GM12878 (cell line): ENCODE measurements around the gene PATL2. TPM values are rescaled to one million over a fixed set of nuclear protein-coding genes. Genes with fewer than 3 reads are reported as not detected.

Experiments used
- ASH2L ChIP-seq: fragments of 300-600, 200-600 bp; sonication (generic); IDR thresholded peaks from 2 replicates; pipeline ENCODE4 v1.6.1; 2017; ENCODE audit warnings: low read depth, mild to moderate bottlenecking, borderline replicate concordance
- CBFB ChIP-seq: IDR thresholded peaks from 2 replicates; pipeline ENCODE4 v1.6.1; 2016; ENCODE audit warnings: antibody characterized with exemption, low read depth
- CBX5 ChIP-seq: sonication (generic); IDR thresholded peaks from 2 replicates; pipeline ENCODE4 v1.6.1; 2016; ENCODE audit warnings: low read depth, moderate library complexity, mild to moderate bottlenecking, inconsistent platforms
- CEBPB ChIP-seq, 2 experiments: fragments of 150-350 bp in 1 of 2; IDR thresholded peaks; 2 replicates each; pipeline ENCODE4 v1.6.1; 2012 to 2014; ENCODE audit warnings: low read depth in 2 of 2, low read length in 2 of 2, borderline replicate concordance in 1 of 2, inconsistent platforms in 1 of 2
- EGR1 ChIP-seq, 2 experiments: IDR thresholded peaks; 1 replicate in 1 of 2; 2 replicates in 1 of 2; pipeline ENCODE4 v1.6.1; 2011 to 2012; ENCODE audit warnings: low read depth in 2 of 2, low read length in 2 of 2, borderline replicate concordance in 1 of 2, mild to moderate bottlenecking in 1 of 2, moderate library complexity in 1 of 2
- FOXK2 ChIP-seq: fragments of 450-650 bp; IDR thresholded peaks from 2 replicates; pipeline ENCODE4 v1.6.1; 2017; ENCODE audit warnings: mild to moderate bottlenecking, moderate library complexity
- HCFC1 ChIP-seq: fragments of 150-350 bp; IDR thresholded peaks from 2 replicates; pipeline ENCODE4 v1.6.1; 2014; ENCODE audit warnings: low read length
- HDAC2 ChIP-seq: fragments of 200-600 bp; sonication (generic); IDR thresholded peaks from 2 replicates; pipeline ENCODE4 v1.6.1; 2017
- IKZF1 ChIP-seq: fragments of 450-650 bp; conservative IDR thresholded peaks from 2 replicates; pipeline ENCODE4 v1.6.1; 2017; ENCODE audit warnings: antibody characterized with exemption, mild to moderate bottlenecking
- IRF3 ChIP-seq: fragments of 450-650 bp; IDR thresholded peaks from 2 replicates; pipeline ENCODE4 v1.6.1; 2014; ENCODE audit warnings: mild to moderate bottlenecking
- MTA3 ChIP-seq: IDR thresholded peaks from 2 replicates; pipeline ENCODE4 v1.6.1; 2012; ENCODE audit warnings: low read length, inconsistent platforms, borderline replicate concordance
- NFYA ChIP-seq: IDR thresholded peaks from 2 replicates; pipeline ENCODE4 v1.6.1; 2011; ENCODE audit warnings: low read depth, mild to moderate bottlenecking, low read length, improper control_type of control experiment, borderline replicate concordance
- NRF1 ChIP-seq: conservative IDR thresholded peaks from 2 replicates; pipeline ENCODE4 v1.6.1; 2011; ENCODE audit warnings: mild to moderate bottlenecking, low read depth, low read length, improper control_type of control experiment
- PAX8 ChIP-seq: fragments of 450-650 bp; IDR thresholded peaks from 2 replicates; pipeline ENCODE4 v1.6.1; 2017; ENCODE audit warnings: mild to moderate bottlenecking, moderate library complexity
- RAD51 ChIP-seq: fragments of 450-650 bp; IDR thresholded peaks from 2 replicates; pipeline ENCODE4 v1.6.1; 2016; ENCODE audit warnings: moderate library complexity, mild to moderate bottlenecking, inconsistent platforms
- RELA ChIP-seq: fragments of 450-650 bp; IDR thresholded peaks from 2 replicates; pipeline ENCODE4 v1.8.0; 2014; ENCODE audit warnings: borderline replicate concordance; ENCODE audit not compliant: partially characterized antibody
- WRNIP1 ChIP-seq: IDR thresholded peaks from 2 replicates; pipeline ENCODE4 v1.6.1; 2011; ENCODE audit warnings: low read depth, low read length, improper control_type of control experiment, borderline replicate concordance
- polyA plus RNA-seq, 11 experiments: library from polyadenylated mRNA; depleted of rRNA in 4 of 11; unstranded in 6 of 11; stranded (reverse) in 5 of 11; fragments of >200 nt; fragmentation: Nextera tagmentation in 4 of 11; fragmentation: Illumina TruSeq in 1 of 11; extraction: Ambion mirVana in 4 of 11; extraction: Trizol in 1 of 11; gene quantifications; 1 replicate in 1 of 11; 2 replicates in 10 of 11; pipeline versions ENCODE4 v1.2.1 to v1.2.3, GENCODE V29; 2011 to 2016; ENCODE audit warnings: inconsistent platforms in 2 of 11, missing spikeins in 2 of 11, low read depth in 1 of 11
- total RNA-seq, 4 experiments: library from RNA; depleted of rRNA in 3 of 4; stranded (reverse); fragments of >200 nt in 3 of 4; fragmentation: Illumina TruSeq in 1 of 4; extraction: Trizol in 1 of 4; gene quantifications; 2 replicates each; pipeline versions ENCODE4 v1.2.1 to v1.2.3, GENCODE V29; 2013 to 2021
- TF ChIP-seq, protein P1 (sequence below): IDR thresholded peaks from 2 replicates; pipeline ENCODE4 v1.6.1; 2012; ENCODE audit warnings: low read length, inconsistent platforms
- TF ChIP-seq, protein P2 (sequence below): IDR thresholded peaks from 2 replicates; pipeline ENCODE4 v1.6.1; 2011; ENCODE audit warnings: mild to moderate bottlenecking, low read depth, low read length, moderate library complexity; ENCODE audit not compliant: insufficient replicate concordance
- TF ChIP-seq, protein P3 (sequence below): fragments of 150-350 bp; IDR thresholded peaks from 2 replicates; pipeline ENCODE4 v1.6.1; 2014; ENCODE audit warnings: mild to moderate bottlenecking, low read depth, low read length
- TF ChIP-seq, protein P4 (sequence below): fragments of 450-650 bp; IDR thresholded peaks from 2 replicates; pipeline ENCODE4 v1.6.1; 2017; ENCODE audit warnings: mild to moderate bottlenecking, moderate library complexity

PATL2 gene
- total and polyA plus RNA-seq, 10 of the 15 experiments (the other 5 are each of a cell fraction or from before 2014, with no cell fraction given), result 4.2 to 16.2 (median 12.1) TPM

- TF ChIP-seq ASH2L (no peak), RAD51 (no peak), IKZF1 (0 out of 2 replicates have a peak, but pooled peaks have one; percentile 18), CEBPB (IDR thresholded peaks at IDR 0.05; ENCODE audit: borderline replicate concordance in 1 of 2, low read depth in 2 of 2, low read length in 2 of 2) (no peak), WRNIP1 (no peak), PAX8 (no peak), HDAC2 (no peak), HCFC1 (no peak), EGR1 (IDR thresholded peaks at IDR 0.05; ENCODE audit: borderline replicate concordance in 1 of 2, low read depth in 2 of 2, low read length in 2 of 2) (no peak), RELA (no peak), FOXK2 (no peak), IRF3 (no peak), CBFB (no peak), MTA3 (no peak), NRF1 (no peak), CBX5 (no peak), NFYA (no peak)
- TF ChIP-seq, protein P1, sequence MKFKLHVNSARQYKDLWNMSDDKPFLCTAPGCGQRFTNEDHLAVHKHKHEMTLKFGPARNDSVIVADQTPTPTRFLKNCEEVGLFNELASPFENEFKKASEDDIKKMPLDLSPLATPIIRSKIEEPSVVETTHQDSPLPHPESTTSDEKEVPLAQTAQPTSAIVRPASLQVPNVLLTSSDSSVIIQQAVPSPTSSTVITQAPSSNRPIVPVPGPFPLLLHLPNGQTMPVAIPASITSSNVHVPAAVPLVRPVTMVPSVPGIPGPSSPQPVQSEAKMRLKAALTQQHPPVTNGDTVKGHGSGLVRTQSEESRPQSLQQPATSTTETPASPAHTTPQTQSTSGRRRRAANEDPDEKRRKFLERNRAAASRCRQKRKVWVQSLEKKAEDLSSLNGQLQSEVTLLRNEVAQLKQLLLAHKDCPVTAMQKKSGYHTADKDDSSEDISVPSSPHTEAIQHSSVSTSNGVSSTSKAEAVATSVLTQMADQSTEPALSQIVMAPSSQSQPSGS, result no peak
- TF ChIP-seq, protein P2, sequence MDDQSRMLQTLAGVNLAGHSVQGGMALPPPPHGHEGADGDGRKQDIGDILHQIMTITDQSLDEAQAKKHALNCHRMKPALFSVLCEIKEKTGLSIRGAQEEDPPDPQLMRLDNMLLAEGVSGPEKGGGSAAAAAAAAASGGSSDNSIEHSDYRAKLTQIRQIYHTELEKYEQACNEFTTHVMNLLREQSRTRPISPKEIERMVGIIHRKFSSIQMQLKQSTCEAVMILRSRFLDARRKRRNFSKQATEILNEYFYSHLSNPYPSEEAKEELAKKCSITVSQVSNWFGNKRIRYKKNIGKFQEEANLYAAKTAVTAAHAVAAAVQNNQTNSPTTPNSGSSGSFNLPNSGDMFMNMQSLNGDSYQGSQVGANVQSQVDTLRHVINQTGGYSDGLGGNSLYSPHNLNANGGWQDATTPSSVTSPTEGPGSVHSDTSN, result no peak
- TF ChIP-seq, protein P3, sequence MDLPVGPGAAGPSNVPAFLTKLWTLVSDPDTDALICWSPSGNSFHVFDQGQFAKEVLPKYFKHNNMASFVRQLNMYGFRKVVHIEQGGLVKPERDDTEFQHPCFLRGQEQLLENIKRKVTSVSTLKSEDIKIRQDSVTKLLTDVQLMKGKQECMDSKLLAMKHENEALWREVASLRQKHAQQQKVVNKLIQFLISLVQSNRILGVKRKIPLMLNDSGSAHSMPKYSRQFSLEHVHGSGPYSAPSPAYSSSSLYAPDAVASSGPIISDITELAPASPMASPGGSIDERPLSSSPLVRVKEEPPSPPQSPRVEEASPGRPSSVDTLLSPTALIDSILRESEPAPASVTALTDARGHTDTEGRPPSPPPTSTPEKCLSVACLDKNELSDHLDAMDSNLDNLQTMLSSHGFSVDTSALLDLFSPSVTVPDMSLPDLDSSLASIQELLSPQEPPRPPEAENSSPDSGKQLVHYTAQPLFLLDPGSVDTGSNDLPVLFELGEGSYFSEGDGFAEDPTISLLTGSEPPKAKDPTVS, result no peak; the same call in 1 of the 2 replicates
- TF ChIP-seq, protein P4, sequence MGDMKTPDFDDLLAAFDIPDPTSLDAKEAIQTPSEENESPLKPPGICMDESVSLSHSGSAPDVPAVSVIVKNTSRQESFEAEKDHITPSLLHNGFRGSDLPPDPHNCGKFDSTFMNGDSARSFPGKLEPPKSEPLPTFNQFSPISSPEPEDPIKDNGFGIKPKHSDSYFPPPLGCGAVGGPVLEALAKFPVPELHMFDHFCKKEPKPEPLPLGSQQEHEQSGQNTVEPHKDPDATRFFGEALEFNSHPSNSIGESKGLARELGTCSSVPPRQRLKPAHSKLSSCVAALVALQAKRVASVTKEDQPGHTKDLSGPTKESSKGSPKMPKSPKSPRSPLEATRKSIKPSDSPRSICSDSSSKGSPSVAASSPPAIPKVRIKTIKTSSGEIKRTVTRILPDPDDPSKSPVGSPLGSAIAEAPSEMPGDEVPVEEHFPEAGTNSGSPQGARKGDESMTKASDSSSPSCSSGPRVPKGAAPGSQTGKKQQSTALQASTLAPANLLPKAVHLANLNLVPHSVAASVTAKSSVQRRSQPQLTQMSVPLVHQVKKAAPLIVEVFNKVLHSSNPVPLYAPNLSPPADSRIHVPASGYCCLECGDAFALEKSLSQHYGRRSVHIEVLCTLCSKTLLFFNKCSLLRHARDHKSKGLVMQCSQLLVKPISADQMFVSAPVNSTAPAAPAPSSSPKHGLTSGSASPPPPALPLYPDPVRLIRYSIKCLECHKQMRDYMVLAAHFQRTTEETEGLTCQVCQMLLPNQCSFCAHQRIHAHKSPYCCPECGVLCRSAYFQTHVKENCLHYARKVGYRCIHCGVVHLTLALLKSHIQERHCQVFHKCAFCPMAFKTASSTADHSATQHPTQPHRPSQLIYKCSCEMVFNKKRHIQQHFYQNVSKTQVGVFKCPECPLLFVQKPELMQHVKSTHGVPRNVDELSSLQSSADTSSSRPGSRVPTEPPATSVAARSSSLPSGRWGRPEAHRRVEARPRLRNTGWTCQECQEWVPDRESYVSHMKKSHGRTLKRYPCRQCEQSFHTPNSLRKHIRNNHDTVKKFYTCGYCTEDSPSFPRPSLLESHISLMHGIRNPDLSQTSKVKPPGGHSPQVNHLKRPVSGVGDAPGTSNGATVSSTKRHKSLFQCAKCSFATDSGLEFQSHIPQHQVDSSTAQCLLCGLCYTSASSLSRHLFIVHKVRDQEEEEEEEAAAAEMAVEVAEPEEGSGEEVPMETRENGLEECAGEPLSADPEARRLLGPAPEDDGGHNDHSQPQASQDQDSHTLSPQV, result no peak
Measured at GRCh38 chr15:44738340-44738984, 27.3 kb upstream of the PATL2 start (continued).
